ENCODE data around the gene SPINK8.

SPINK8 gene

GRCh38 chr3:48320996-48321395 lies 12.5 kb downstream of the SPINK8 start:
- no peak for DNase-seq

- DNase-seq: no peak
Observed at GRCh38 chr3:48318713-48319468, 14.6 kb downstream of the SPINK8 start.

- DNase-seq: no peak
Observed at GRCh38 chr3:48314542-48314941, 18.9 kb downstream of the SPINK8 start.

GRCh38 chr3:48306860-48307530 lies 26.5 kb downstream of the SPINK8 start:
- peak in 1 of 2 donors; percentile 7 for DNase-seq

- DNase-seq: no peak
Observed at GRCh38 chr3:48306290-48306689, 27.2 kb downstream of the SPINK8 start.

- DNase-seq: no peak
Observed at GRCh38 chr3:48305396-48305795, 28.1 kb downstream of the SPINK8 start.

GRCh38 chr3:48303021-48303420 lies 30.4 kb downstream of the SPINK8 start:
- no peak for DNase-seq

- DNase-seq: peak in 1 of 2 donors; percentile 18
Observed at GRCh38 chr3:48301800-48302166, 31.7 kb downstream of the SPINK8 start.

GRCh38 chr3:48301020-48301799 lies 32.3 kb downstream of the SPINK8 start, which contains the start of gene NME6:
Gene NME6, minus strand, starts transcription at chr3:48301367.
- DNase-seq: peak; percentile 88 to 98

- peak in 1 of 2 donors; percentile 32 for DNase-seq
Observed at GRCh38 chr3:48299746-48300712, 33.4 kb downstream of the SPINK8 start.

- no peak for DNase-seq
Observed at GRCh38 chr3:48297111-48297810, 36.2 kb downstream of the SPINK8 start.

- no peak for DNase-seq
Observed at GRCh38 chr3:48296699-48297098, 36.8 kb downstream of the SPINK8 start.

- no peak for DNase-seq
Observed at GRCh38 chr3:48294611-48295263, 38.7 kb downstream of the SPINK8 start.

- DNase-seq: no peak
Observed at GRCh38 chr3:48289659-48290058, 43.8 kb downstream of the SPINK8 start.

- no peak for DNase-seq
Observed at GRCh38 chr3:48287034-48287433, 46.4 kb downstream of the SPINK8 start.

- DNase-seq: no peak
Observed at GRCh38 chr3:48286308-48286707, 47.2 kb downstream of the SPINK8 start.

- no peak for DNase-seq
Observed at GRCh38 chr3:48285675-48286074, 47.8 kb downstream of the SPINK8 start.

- DNase-seq: peak in 1 of 2 donors; percentile 37
Observed at GRCh38 chr3:48285132-48285531, 48.3 kb downstream of the SPINK8 start.

- no peak for DNase-seq
Observed at GRCh38 chr3:48280881-48281280, 52.6 kb downstream of the SPINK8 start.

GRCh38 chr3:48278884-48279559 lies 54.4 kb downstream of the SPINK8 start:
- DNase-seq: no peak

All from inflammatory macrophage treated with lipopolysaccharide for 1 hour (primary cell).